ENCODE results near the gene RBM39. TPM values are rescaled to one million over a fixed set of nuclear protein-coding genes. Genes with fewer than 3 reads are reported as not detected.

RBM39 gene
- total and polyA plus RNA-seq, 8 donors = 98.7 to 426 (median 134) TPM

DNA sequence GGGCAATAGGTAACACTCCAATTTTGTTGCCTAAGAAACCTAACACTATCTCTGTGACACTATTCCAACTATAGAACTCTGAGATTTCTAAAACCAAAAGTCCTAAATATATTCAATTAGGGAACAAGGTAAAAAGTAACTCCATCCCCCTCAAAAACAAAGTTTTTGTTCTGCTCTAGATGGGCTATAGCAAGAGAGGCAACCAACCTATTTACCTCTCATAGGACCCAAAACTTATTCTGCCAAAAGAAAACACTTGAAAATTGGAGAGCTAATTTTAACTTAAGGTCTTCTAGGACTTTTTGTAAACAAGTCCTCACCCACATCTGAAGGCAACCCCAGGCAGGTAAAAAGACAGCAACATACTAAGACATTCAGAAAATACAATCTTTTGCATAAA lies 7.7 kb downstream of the RBM39 start:
- no peak overlapping the region for H3K4me3 ChIP-seq
- TF ChIP-seq, protein P1, sequence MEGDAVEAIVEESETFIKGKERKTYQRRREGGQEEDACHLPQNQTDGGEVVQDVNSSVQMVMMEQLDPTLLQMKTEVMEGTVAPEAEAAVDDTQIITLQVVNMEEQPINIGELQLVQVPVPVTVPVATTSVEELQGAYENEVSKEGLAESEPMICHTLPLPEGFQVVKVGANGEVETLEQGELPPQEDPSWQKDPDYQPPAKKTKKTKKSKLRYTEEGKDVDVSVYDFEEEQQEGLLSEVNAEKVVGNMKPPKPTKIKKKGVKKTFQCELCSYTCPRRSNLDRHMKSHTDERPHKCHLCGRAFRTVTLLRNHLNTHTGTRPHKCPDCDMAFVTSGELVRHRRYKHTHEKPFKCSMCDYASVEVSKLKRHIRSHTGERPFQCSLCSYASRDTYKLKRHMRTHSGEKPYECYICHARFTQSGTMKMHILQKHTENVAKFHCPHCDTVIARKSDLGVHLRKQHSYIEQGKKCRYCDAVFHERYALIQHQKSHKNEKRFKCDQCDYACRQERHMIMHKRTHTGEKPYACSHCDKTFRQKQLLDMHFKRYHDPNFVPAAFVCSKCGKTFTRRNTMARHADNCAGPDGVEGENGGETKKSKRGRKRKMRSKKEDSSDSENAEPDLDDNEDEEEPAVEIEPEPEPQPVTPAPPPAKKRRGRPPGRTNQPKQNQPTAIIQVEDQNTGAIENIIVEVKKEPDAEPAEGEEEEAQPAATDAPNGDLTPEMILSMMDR (IDR thresholded peaks at IDR 0.05) = no peak
- H3K27me3 ChIP-seq = no peaks in the 10 kb centered on the region
- no peaks in the 10 kb centered on the region for H3K9me3 ChIP-seq
- FAIRE-seq (no peak), ATAC-seq (no peak), DNase-seq (no peak)
- H3K27ac ChIP-seq = no peak overlapping the region
- intact Hi-C loops (cut with DNase I) = no loop called here
- H3K4me1 ChIP-seq = peaks cover 52 to 82% (median 61%) of the 10 kb centered on the region in 3 donors
- H3K36me3 ChIP-seq = peaks cover 0 to 83% (median 37%) of the 10 kb centered on the region in 3 donors

DNA sequence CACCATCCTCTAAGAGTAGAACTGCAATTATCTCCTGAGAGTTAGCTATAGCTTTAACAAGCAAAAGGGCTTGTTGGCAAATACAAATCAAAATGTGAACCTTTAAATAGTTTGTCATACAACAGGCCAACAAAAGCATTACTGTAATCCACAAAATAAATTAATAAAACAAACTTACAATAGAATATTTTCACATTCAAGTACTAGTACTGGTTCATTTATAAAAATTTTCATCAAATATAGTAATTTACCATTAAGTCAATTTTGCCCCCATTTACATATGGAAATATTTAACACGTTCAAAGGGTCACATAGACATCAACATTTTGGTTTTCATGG lies 9.4 kb downstream of the RBM39 start:
- peaks cover 39 to 66% (median 47%) of the 10 kb centered on the region in 3 donors for H3K4me1 ChIP-seq
- ATAC-seq = no peak
- no peaks in the 10 kb centered on the region for H3K27me3 ChIP-seq
- intact Hi-C loops (cut with DNase I) = no loop called here
- no peaks in the 10 kb centered on the region for H3K9me3 ChIP-seq
- H3K4me3 ChIP-seq = no peak overlapping the region
- FAIRE-seq = no peak
- no peak for DNase-seq
- TF ChIP-seq, protein P1 (IDR thresholded peaks at IDR 0.05) = no peak
- H3K27ac ChIP-seq = no peak overlapping the region
- H3K36me3 ChIP-seq = peaks cover 8 to 84% (median 46%) of the 10 kb centered on the region in 3 donors
- 44 to 46% methylated on average over 1 of the region's 1 CpG for WGBS, 2 donors

DNA sequence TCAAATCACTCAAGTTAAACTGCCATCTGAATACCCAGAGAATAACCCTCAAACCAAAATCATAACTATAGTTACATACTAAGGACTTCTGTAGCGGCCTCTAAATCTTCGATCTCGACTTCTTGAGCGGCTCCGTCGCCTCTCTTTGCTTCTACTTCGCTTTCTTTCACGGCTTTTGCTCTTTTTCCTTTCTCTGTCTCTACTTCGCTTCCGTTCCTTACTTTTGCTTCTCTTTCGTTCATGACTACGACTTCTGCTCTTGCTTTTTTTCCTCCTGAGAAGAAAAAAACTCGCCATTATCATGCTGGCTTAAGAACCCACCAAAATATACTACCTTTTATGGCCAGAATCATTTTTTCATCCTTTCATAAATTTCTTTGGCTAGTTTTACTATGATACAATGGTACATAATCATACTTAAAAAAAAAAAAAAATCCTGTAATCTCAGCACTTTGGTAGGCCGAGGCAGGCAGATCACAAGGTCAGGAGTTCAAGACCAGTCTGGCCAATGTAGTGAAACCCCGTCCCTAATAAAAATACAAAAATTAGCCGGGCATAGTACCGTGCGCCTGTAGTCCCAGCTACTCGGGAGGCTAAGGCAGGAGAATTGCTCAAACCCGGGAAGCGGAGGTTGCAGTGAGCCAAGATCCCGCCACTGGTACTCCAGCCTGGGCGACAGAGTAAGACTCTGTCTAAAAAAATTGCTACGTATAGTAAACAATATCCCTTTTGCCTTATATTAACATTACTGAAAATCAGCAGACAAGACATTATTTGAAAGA lies 10.0 kb downstream of the RBM39 start:
- H3K4me3 ChIP-seq = no peak overlapping the region
- FAIRE-seq = no peak
- H3K27me3 ChIP-seq = no peaks in the 10 kb centered on the region
- DNase-seq = no peak
- intact Hi-C loops (cut with DNase I) = no loop called here
- no peak for ATAC-seq
- H3K27ac ChIP-seq = no peak overlapping the region
- H3K4me1 ChIP-seq = peaks cover 39 to 66% (median 47%) of the 10 kb centered on the region in 3 donors
- TF ChIP-seq, protein P1 (IDR thresholded peaks at IDR 0.05) = no peak
- H3K36me3 ChIP-seq = peaks cover 10 to 83% (median 43%) of the 10 kb centered on the region in 3 donors
- H3K9me3 ChIP-seq = no peaks in the 10 kb centered on the region
- 86 to 91% methylated on average over 24 of the region's 24 CpGs for WGBS, 2 donors

DNA sequence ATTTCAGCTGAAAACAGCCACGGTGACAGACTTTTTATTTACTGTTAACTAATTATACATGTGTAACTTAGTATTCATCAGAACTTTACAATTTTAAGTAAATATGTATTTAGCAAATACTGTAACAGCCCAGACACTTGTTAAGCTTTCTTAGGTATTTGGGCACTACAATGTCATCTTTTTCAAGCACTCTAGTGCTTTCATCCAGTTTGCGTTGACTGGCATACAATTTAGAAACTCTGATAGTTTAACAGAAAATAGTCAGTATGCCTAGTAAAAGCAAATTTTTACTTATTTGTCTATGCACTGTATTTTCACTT lies 10.6 kb downstream of the RBM39 start:
- H3K4me3 ChIP-seq = no peak overlapping the region
- 33 to 35% methylated on average over 2 of the region's 2 CpGs for WGBS, 2 donors
- intact Hi-C loops (cut with DNase I) = no loop called here
- TF ChIP-seq, protein P1 (IDR thresholded peaks at IDR 0.05) = no peak
- H3K4me1 ChIP-seq = peaks cover 38 to 64% (median 45%) of the 10 kb centered on the region in 3 donors
- ATAC-seq (no peak), FAIRE-seq (no peak), DNase-seq (no peak)
- H3K27ac ChIP-seq = no peak overlapping the region
- no peaks in the 10 kb centered on the region for H3K27me3 ChIP-seq
- peaks cover 10 to 83% (median 43%) of the 10 kb centered on the region in 3 donors for H3K36me3 ChIP-seq
- no peaks in the 10 kb centered on the region for H3K9me3 ChIP-seq
